B cell (primary cell): ENCODE results near the gene DLK2. TPM values are rescaled to one million over a fixed set of nuclear protein-coding genes. Genes with fewer than 3 reads are reported as not detected.

Source experiments
- ATAC-seq: fragments of 200-7000 bp; cut with Tn5 transposase; one replicate; pipeline ENCODE4 v1.10.0; 2021; ENCODE audit warnings: low read depth, mild to moderate bottlenecking, moderate number of reproducible peaks, moderate library complexity
- CTCF ChIA-PET: fragments of 350-600 bp; sonication (Branson Sonifier 250); formaldehyde crosslinking; loops from one replicate; lab custom pipeline; 2021; ENCODE audit warnings: antibody characterized with exemption, inconsistent platforms; lab: Charles Lee
- POLR2A ChIA-PET: fragments of 350-600 bp; sonication (Branson Sonifier 250); formaldehyde crosslinking; loops from one replicate; lab custom pipeline; 2021; ENCODE audit warnings: antibody characterized with exemption; lab: Charles Lee
- DNase-seq: peaks from one replicate; pipeline ENCODE4 v3.0.0; 2013
- H2AFZ ChIP-seq: 2 replicates; pipeline ENCODE4 v1.6.1; 2012; ENCODE audit warnings: mild to moderate bottlenecking, low read depth, low read length; ENCODE audit not compliant: insufficient read depth, poor library complexity, severe bottlenecking
- H3K27ac ChIP-seq, 2 donors: 1 replicate in 1 of 2; 2 replicates in 1 of 2; pipeline ENCODE4 v1.5.1; 2012 to 2013; ENCODE audit warnings: low read length in 2 of 2, mild to moderate bottlenecking in 2 of 2, moderate library complexity in 1 of 2
- H3K27me3 ChIP-seq, 4 experiments: fragments of 200-600 bp in 1 of 4; sonication (generic) in 1 of 4; replicated peaks in 1 of 4; 1 replicate in 2 of 4; 2 replicates in 2 of 4; pipeline versions ENCODE4 v1.6.1 to v1.7.0; 2013 to 2016; ENCODE audit warnings: low read length in 3 of 4, mild to moderate bottlenecking in 2 of 4, mixed read lengths in 1 of 4, moderate library complexity in 1 of 4; ENCODE audit not compliant: insufficient read depth in 4 of 4, control insufficient read depth in 3 of 4; ENCODE audit errors: control extremely low read depth in 1 of 4
- H3K36me3 ChIP-seq, 2 experiments: replicated peaks in 1 of 2; 1 replicate in 1 of 2; 2 replicates in 1 of 2; pipeline versions ENCODE4 v1.6.1 to v1.7.1; 2013; ENCODE audit warnings: low read length in 1 of 2; ENCODE audit not compliant: insufficient read depth in 2 of 2, control insufficient read depth in 1 of 2; ENCODE audit errors: control extremely low read depth in 1 of 2, extremely low read depth in 1 of 2
- H3K4me1 ChIP-seq, 2 donors: fragments of 200-600 bp in 1 of 2; sonication (generic) in 1 of 2; 1 replicate in 1 of 2; 2 replicates in 1 of 2; pipeline versions ENCODE4 v1.5.1 to v1.6.1; 2013 to 2017; ENCODE audit warnings: low read length in 2 of 2; ENCODE audit not compliant: control insufficient read depth in 2 of 2, insufficient read depth in 2 of 2
- H3K4me2 ChIP-seq: replicated peaks from 2 replicates; pipeline ENCODE3; 2012; ENCODE audit warnings: mild to moderate bottlenecking, low read depth, low read length; ENCODE audit not compliant: poor library complexity, severe bottlenecking
- H3K4me3 ChIP-seq, 5 experiments: fragments of 200-600 bp in 1 of 5; sonication (generic) in 1 of 5; 1 replicate in 3 of 5; 2 replicates in 2 of 5; pipeline versions ENCODE4 v1.5.1 to v1.7.0; 2011 to 2016; ENCODE audit warnings: low read length in 4 of 5, mild to moderate bottlenecking in 4 of 5, low read depth in 2 of 5, control low read depth in 1 of 5, moderate library complexity in 1 of 5; ENCODE audit not compliant: insufficient read depth in 1 of 5; ENCODE audit errors: control extremely low read depth in 1 of 5, extremely low read depth in 1 of 5
- H3K79me2 ChIP-seq: fragments of 200-600 bp; sonication (generic); one replicate; pipeline ENCODE4 v1.6.0; 2016; ENCODE audit warnings: low read length; ENCODE audit not compliant: control insufficient read depth, insufficient read depth
- H3K9ac ChIP-seq: fragments of 200-600 bp; sonication (generic); 2 replicates; pipeline ENCODE4 v1.6.1; 2017; ENCODE audit warnings: mild to moderate bottlenecking, low read length, moderate library complexity
- H3K9me3 ChIP-seq, 3 donors: one replicate each; pipeline versions ENCODE4 v1.6.1 to v1.7.1; 2013; ENCODE audit warnings: low read length in 2 of 3; ENCODE audit not compliant: control insufficient read depth in 2 of 3, insufficient read depth in 1 of 3; ENCODE audit errors: control extremely low read depth in 1 of 3
- H4K20me1 ChIP-seq: 2 replicates; pipeline ENCODE4 v1.6.0; 2012; ENCODE audit warnings: mild to moderate bottlenecking, low read length; ENCODE audit not compliant: insufficient read depth, control insufficient read depth, poor library complexity, severe bottlenecking
- H3K27ac Mint-ChIP-seq: one replicate; pipeline ENCODE4 v1.8.0; 2021; ENCODE audit warnings: mixed read lengths
- H3K27me3 Mint-ChIP-seq: one replicate; pipeline ENCODE4 v1.8.0; 2021; ENCODE audit warnings: mixed read lengths
- H3K4me1 Mint-ChIP-seq: one replicate; pipeline ENCODE4 v1.8.0; 2021; ENCODE audit warnings: mixed read lengths
- H3K4me3 Mint-ChIP-seq: one replicate; pipeline ENCODE4 v1.8.0; 2021; ENCODE audit warnings: mixed read lengths
- H3K9me3 Mint-ChIP-seq: one replicate; pipeline ENCODE4 v1.8.0; 2022; ENCODE audit warnings: mixed read lengths; ENCODE audit not compliant: insufficient read depth
- EZH2 ChIP-seq: IDR thresholded peaks from 2 replicates; pipeline ENCODE4 v1.6.1; 2012; ENCODE audit warnings: borderline replicate concordance, low read depth, mild to moderate bottlenecking, moderate library complexity, low read length; ENCODE audit not compliant: insufficient read depth, poor library complexity, severe bottlenecking
- WGBS: methylation state at CpG from one replicate; pipeline ENCODE4 v1.1.5; 2013; ENCODE audit warnings: missing lambda C conversion rate; ENCODE audit not compliant: insufficient coverage; 5-methylcytosine and 5-hydroxymethylcytosine counted together
- intact Hi-C: fragments of 100-400 bp; cut with micrococcal nuclease; formaldehyde crosslinking; loops from one replicate; pipeline ENCODE4 v1.10.0; 2022
- polyA plus RNA-seq: library from polyadenylated mRNA; depleted of rRNA; stranded (reverse); fragments of >200 nt; gene quantifications from 2 replicates; pipeline ENCODE4 v1.2.3, GENCODE V29; 2012
- total RNA-seq, 2 donors: library from RNA; stranded (reverse); fragments of 120-200 nt in 1 of 2; gene quantifications; 1 replicate in 1 of 2; 2 replicates in 1 of 2; pipeline versions ENCODE4 v1.2.3 to v1.2.4, GENCODE V29; 2013 to 2022
- TF ChIP-seq, protein P1 (sequence below): fragments of 200-600 bp; IDR thresholded peaks from one replicate; pipeline ENCODE4 v1.8.0; 2022; ENCODE audit warnings: antibody characterized with exemption, mild to moderate bottlenecking

The DLK2 gene
- total and polyA plus RNA-seq, 2 donors (not counting 1 experiment from before 2014, with no cell fraction given): 0.34 TPM; not detected in 1

DNA sequence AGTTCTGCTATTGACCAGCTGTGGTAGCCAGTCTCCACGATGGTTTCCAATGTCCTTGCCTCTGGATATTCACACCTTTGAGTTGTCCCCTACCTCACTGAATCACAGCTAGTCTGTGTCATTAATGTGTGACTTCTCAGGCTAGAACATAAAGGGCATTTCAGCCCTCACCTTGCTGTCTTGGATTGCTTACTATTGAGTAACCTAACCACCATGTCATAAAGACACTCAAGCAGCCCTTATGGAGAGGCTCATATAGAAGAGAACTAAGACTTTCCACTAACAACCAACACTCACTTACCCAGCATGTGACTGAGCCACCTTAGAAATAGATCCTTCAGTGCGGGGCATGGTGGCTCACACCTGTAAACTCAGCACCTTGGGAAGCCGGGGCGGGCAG is 47.1 kb downstream of the DLK2 start:
- Histone ChIP-seq H3K27ac (no peak overlapping the region), H3K4me1 (no peaks in the 10 kb centered on the region), H3K36me3 (no peaks in the 10 kb centered on the region), H4K20me1 (no peaks in the 10 kb centered on the region), H2AFZ (no peak overlapping the region), H3K9ac (no peak overlapping the region), H3K79me2 (no peaks in the 10 kb centered on the region), H3K4me3 (no peak overlapping the region), H3K9me3 (peaks cover 0 to 10% (median 5%) of the 10 kb centered on the region in 3 donors), H3K4me2 (no peak overlapping the region), H3K27me3 (peaks cover 0 to 11% (median 2%) of the 10 kb centered on the region in 4 experiments)
- DNase-seq: no peak
- WGBS: 89% methylated on average over 4 of the region's 4 CpGs
- Mint-ChIP-seq H3K4me1 (no peaks in the 10 kb centered on the region), H3K4me3 (no peak overlapping the region), H3K27me3 (peaks cover 36% of the 10 kb centered on the region), H3K9me3 (no peaks in the 10 kb centered on the region), H3K27ac (no peak overlapping the region)
- CTCF ChIA-PET: no interaction called here
- intact Hi-C loops: no loop called here
- TF ChIP-seq, protein P1, sequence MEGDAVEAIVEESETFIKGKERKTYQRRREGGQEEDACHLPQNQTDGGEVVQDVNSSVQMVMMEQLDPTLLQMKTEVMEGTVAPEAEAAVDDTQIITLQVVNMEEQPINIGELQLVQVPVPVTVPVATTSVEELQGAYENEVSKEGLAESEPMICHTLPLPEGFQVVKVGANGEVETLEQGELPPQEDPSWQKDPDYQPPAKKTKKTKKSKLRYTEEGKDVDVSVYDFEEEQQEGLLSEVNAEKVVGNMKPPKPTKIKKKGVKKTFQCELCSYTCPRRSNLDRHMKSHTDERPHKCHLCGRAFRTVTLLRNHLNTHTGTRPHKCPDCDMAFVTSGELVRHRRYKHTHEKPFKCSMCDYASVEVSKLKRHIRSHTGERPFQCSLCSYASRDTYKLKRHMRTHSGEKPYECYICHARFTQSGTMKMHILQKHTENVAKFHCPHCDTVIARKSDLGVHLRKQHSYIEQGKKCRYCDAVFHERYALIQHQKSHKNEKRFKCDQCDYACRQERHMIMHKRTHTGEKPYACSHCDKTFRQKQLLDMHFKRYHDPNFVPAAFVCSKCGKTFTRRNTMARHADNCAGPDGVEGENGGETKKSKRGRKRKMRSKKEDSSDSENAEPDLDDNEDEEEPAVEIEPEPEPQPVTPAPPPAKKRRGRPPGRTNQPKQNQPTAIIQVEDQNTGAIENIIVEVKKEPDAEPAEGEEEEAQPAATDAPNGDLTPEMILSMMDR: no peak
- TF ChIP-seq EZH2: no peak
- ATAC-seq: no peak
- POLR2A ChIA-PET: no interaction called here

DNA sequence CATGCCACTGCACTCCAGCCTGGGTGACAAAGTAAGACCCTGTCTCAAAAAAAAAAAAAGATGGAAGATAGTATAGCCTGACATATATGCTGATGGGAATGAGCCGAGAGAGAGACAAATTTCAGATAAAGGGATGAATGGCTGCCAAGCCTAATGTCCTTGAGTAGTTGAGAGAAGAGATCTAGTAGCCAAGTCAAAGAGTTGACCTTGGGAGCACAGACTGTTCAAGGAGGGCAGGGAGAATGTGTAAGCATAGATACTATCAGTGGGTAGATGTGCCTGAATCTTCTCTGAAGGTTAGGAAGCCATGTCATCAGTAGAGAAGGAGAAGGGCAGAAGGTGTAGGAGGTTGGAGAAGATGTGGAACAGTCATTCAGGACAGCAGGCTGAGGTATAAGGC is 48.1 kb downstream of the DLK2 start:
- H3K4me3 ChIP-seq: no peak overlapping the region
- TF ChIP-seq EZH2: no peak
- TF ChIP-seq, protein P1: no peak
- H3K4me1 ChIP-seq: no peaks in the 10 kb centered on the region
- H3K27ac ChIP-seq: no peak overlapping the region
- DNase-seq (no peak), ATAC-seq (no peak)
- POLR2A ChIA-PET: no interaction called here
- H3K4me3 Mint-ChIP-seq: no peak overlapping the region
- no peaks in the 10 kb centered on the region for H3K36me3 ChIP-seq
- H2AFZ ChIP-seq: no peak overlapping the region
- no peaks in the 10 kb centered on the region for H3K9me3 Mint-ChIP-seq
- H3K4me1 Mint-ChIP-seq: no peaks in the 10 kb centered on the region
- H3K79me2 ChIP-seq: no peaks in the 10 kb centered on the region
- no peak overlapping the region for H3K4me2 ChIP-seq
- H3K27ac Mint-ChIP-seq: no peak overlapping the region
- H3K27me3 Mint-ChIP-seq: peaks cover 38% of the 10 kb centered on the region
- CTCF ChIA-PET: no interaction called here
- peaks cover 0 to under 1% (median 0%) of the 10 kb centered on the region in 3 donors for H3K9me3 ChIP-seq
- no peaks in the 10 kb centered on the region for H4K20me1 ChIP-seq
- WGBS: 91% methylated on average over 1 of the region's 1 CpG
- intact Hi-C loops: no loop called here
- H3K27me3 ChIP-seq: peaks cover 0 to 11% (median 2%) of the 10 kb centered on the region in 4 experiments
- no peak overlapping the region for H3K9ac ChIP-seq
